Smooth muscle cell (in vitro differentiated cells): ENCODE results near the gene CNOT2. TPM values are rescaled to one million over a fixed set of nuclear protein-coding genes. Genes with fewer than 3 reads are reported as not detected.
"Not testable (repeated sequence)": the region's sequence is repeated elsewhere in the genome, so short reads cannot be mapped to it uniquely, and the experiment has no call there.

Experiments
- DNase-seq: peaks from one replicate; lab custom pipeline; 2025; ENCODE audit not compliant: unreplicated experiment; lab: John Stamatoyannopoulos, UW
- H2AFZ ChIP-seq: fragments of 200-600 bp; sonication (generic); 2 replicates; pipeline ENCODE4 v1.6.0; 2016; ENCODE audit warnings: antibody characterized with exemption, low read depth, mild to moderate bottlenecking
- H3F3A ChIP-seq: fragments of 200-600 bp; sonication (generic); 2 replicates; pipeline ENCODE4 v1.6.0; 2017; ENCODE audit warnings: antibody characterized with exemption, low read depth
- H3K27ac ChIP-seq: fragments of 200-600 bp; sonication (generic); 2 replicates; pipeline ENCODE4 v1.5.1; 2016; ENCODE audit warnings: low read depth, mild to moderate bottlenecking
- H3K27me3 ChIP-seq: fragments of 200-600 bp; sonication (generic); 2 replicates; pipeline ENCODE4 v1.6.1; 2016; ENCODE audit warnings: low read depth, mild to moderate bottlenecking
- H3K36me3 ChIP-seq: fragments of 200-600 bp; sonication (generic); 2 replicates; pipeline ENCODE4 v1.5.1; 2016; ENCODE audit warnings: low read depth
- H3K4me1 ChIP-seq: fragments of 200-600 bp; sonication (generic); 2 replicates; pipeline ENCODE4 v1.5.1; 2016; ENCODE audit warnings: low read depth
- H3K4me2 ChIP-seq: fragments of 200-600 bp; sonication (generic); 2 replicates; pipeline ENCODE4 v1.6.0; 2016; ENCODE audit warnings: mild to moderate bottlenecking
- H3K4me3 ChIP-seq: fragments of 200-600 bp; sonication (generic); 2 replicates; pipeline ENCODE4 v1.5.1; 2016; ENCODE audit warnings: mild to moderate bottlenecking
- H3K79me2 ChIP-seq: fragments of 200-600 bp; sonication (generic); 2 replicates; pipeline ENCODE4 v1.6.0; 2016; ENCODE audit warnings: low read depth, mild to moderate bottlenecking
- H3K9ac ChIP-seq: fragments of 200-600 bp; sonication (generic); 2 replicates; pipeline ENCODE4 v1.6.0; 2016; ENCODE audit warnings: low read depth
- H3K9me3 ChIP-seq: fragments of 200-600 bp; sonication (generic); replicated peaks from 2 replicates; pipeline ENCODE4 v1.5.1; 2016; ENCODE audit warnings: low read depth
- H4K20me1 ChIP-seq: fragments of 200-600 bp; sonication (generic); 2 replicates; pipeline ENCODE4 v1.6.0; 2016; ENCODE audit warnings: low read depth
- WGBS: methylation state at CpG from one replicate; pipeline ENCODE4 v1.1.7; 2016; ENCODE audit warnings: low lambda C conversion rate; 5-methylcytosine and 5-hydroxymethylcytosine counted together
- polyA plus RNA-seq: library from polyadenylated mRNA; unstranded; fragments of >200 nt; fragmentation: Nextera tagmentation; extraction: Ambion mirVana; gene quantifications from 2 replicates; pipeline ENCODE4 v1.2.1, GENCODE V29; 2016
- total RNA-seq: library from RNA; depleted of rRNA; stranded (reverse); fragments of >200 nt; gene quantifications from 2 replicates; pipeline ENCODE4 v1.2.3, GENCODE V29; 2014
- TF ChIP-seq, protein P1 (sequence below): fragments of 200-600 bp; sonication (generic); IDR thresholded peaks from 2 replicates; pipeline ENCODE4 v1.5.1; 2017; ENCODE audit warnings: borderline replicate concordance, mild to moderate bottlenecking, antibody characterized with exemption; ENCODE audit not compliant: insufficient read depth, poor library complexity, severe bottlenecking

Gene CNOT2
- total and polyA plus RNA-seq, 2 experiments from 2014 or later = 94.5 to 172 TPM

- H3K4me2 ChIP-seq = no peak overlapping the region
- WGBS = 72% methylated on average over 3 of the region's 3 CpGs
These were observed 140.7 kb downstream of the CNOT2 start for GRCh38 chr12:70383886-70384285.

DNA sequence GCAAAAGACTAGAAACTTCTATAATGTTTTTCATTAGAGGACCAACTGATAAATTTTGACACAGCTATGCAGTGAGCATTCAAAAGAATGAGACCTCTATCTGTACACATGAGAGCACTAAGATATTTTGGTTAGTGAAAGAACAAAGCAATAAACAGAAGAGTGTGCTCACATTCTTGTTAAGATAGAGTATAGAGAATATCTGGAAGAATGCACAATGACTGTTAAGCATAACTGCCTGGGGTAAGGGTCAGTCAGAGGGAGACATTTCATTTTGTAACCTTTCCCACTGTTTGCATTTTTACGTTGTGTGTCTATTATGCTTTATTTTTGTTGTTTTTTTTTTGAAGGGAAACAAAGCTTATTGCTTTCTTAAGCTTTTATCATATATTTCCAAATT is 143.5 kb downstream of the CNOT2 start:
- no peaks in the 10 kb centered on the region for H3K27me3 ChIP-seq
- no peaks in the 10 kb centered on the region for H3K4me1 ChIP-seq
- H3K4me2 ChIP-seq = no peak overlapping the region
- H3K36me3 ChIP-seq = peaks cover 5% of the 10 kb centered on the region
- no peak overlapping the region for H3K27ac ChIP-seq
- TF ChIP-seq, protein P1, sequence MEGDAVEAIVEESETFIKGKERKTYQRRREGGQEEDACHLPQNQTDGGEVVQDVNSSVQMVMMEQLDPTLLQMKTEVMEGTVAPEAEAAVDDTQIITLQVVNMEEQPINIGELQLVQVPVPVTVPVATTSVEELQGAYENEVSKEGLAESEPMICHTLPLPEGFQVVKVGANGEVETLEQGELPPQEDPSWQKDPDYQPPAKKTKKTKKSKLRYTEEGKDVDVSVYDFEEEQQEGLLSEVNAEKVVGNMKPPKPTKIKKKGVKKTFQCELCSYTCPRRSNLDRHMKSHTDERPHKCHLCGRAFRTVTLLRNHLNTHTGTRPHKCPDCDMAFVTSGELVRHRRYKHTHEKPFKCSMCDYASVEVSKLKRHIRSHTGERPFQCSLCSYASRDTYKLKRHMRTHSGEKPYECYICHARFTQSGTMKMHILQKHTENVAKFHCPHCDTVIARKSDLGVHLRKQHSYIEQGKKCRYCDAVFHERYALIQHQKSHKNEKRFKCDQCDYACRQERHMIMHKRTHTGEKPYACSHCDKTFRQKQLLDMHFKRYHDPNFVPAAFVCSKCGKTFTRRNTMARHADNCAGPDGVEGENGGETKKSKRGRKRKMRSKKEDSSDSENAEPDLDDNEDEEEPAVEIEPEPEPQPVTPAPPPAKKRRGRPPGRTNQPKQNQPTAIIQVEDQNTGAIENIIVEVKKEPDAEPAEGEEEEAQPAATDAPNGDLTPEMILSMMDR = no peak
- H3K9me3 ChIP-seq = peaks cover 5% of the 10 kb centered on the region
- DNase-seq = no peak
- H2AFZ ChIP-seq = no peak overlapping the region
- no peaks in the 10 kb centered on the region for H3F3A ChIP-seq
- H3K9ac ChIP-seq = no peak overlapping the region
- H3K79me2 ChIP-seq = peaks cover 19% of the 10 kb centered on the region
- no peak overlapping the region for H3K4me3 ChIP-seq
- 94% methylated on average over 1 of the region's 1 CpG for WGBS
- H4K20me1 ChIP-seq = no peaks in the 10 kb centered on the region

More at GRCh38 chr12:70383886-70384285, 140.7 kb downstream of the CNOT2 start:
- Histone ChIP-seq H3K27me3 (no peaks in the 10 kb centered on the region), H3K79me2 (peaks cover 18% of the 10 kb centered on the region), H3K9me3 (no peaks in the 10 kb centered on the region), H3K4me1 (no peaks in the 10 kb centered on the region), H3K27ac (no peak overlapping the region), H4K20me1 (no peaks in the 10 kb centered on the region), H3F3A (no peaks in the 10 kb centered on the region), H3K4me3 (no peak overlapping the region), H3K36me3 (no peaks in the 10 kb centered on the region), H2AFZ (no peak overlapping the region), H3K9ac (no peak overlapping the region)
- no peak for DNase-seq
- TF ChIP-seq, protein P1 = no peak

- Histone ChIP-seq H3K27ac (no peak overlapping the region), H3K9me3 (peaks cover 5% of the 10 kb centered on the region), H3K36me3 (peaks cover 5% of the 10 kb centered on the region), H4K20me1 (peaks cover under 1% of the 10 kb centered on the region), H3K79me2 (peaks cover 19% of the 10 kb centered on the region), H2AFZ (no peak overlapping the region), H3K4me2 (no peak overlapping the region), H3K9ac (no peak overlapping the region), H3K27me3 (no peaks in the 10 kb centered on the region), H3F3A (no peaks in the 10 kb centered on the region), H3K4me3 (no peak overlapping the region), H3K4me1 (no peaks in the 10 kb centered on the region)
- DNase-seq = no peak
- 99% methylated on average over 2 of the region's 2 CpGs for WGBS
- TF ChIP-seq, protein P1 = no peak
These were observed 146.4 kb downstream of the CNOT2 start for GRCh38 chr12:70389678-70390077.

DNA sequence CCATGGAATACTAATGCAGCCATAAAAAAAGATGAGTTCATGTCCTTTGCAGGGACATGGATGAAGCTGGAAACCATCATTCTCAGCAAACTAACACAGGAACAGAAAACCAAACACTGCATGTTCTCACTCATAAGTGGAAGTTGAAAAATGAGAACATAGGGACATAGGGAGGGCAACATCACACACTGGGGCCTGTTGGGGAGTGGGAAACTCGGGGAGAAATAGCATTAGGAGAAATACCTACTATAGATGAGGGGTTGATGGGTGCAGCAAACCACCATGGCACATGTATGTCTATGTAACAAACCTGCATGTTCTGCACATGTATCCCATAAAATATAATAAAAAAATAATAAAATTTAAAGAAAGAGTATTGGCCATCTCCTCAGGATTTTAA is 149.4 kb downstream of the CNOT2 start:
- H3K36me3 ChIP-seq, H3K9me3 ChIP-seq, H3K4me3 ChIP-seq, H3F3A ChIP-seq, H3K4me1 ChIP-seq, H3K4me2 ChIP-seq, DNase-seq, H3K9ac ChIP-seq, H3K27me3 ChIP-seq, H3K27ac ChIP-seq, H4K20me1 ChIP-seq, H2AFZ ChIP-seq: not testable (repeated sequence)
- WGBS = 96% methylated on average over 1 of the region's 1 CpG
- peaks cover 10% of the 10 kb centered on the region for H3K79me2 ChIP-seq
